Endothelial cell of umbilical vein (primary cell): Measurements from ENCODE around the gene SYTL1.

Source experiments
- CTCF ChIP-seq, 2 donors: IDR thresholded peaks; 1 replicate in 1 of 2; 2 replicates in 1 of 2; pipeline ENCODE4 v1.5.1; 2011; ENCODE audit warnings: low read length in 2 of 2, mild to moderate bottlenecking in 2 of 2, moderate library complexity in 2 of 2, control low read depth in 1 of 2, inconsistent platforms in 1 of 2, low read depth in 1 of 2; ENCODE audit not compliant: insufficient read depth in 1 of 2; ENCODE audit errors: extremely low read depth in 1 of 2
- EZH2 ChIP-seq: IDR thresholded peaks from 2 replicates; pipeline ENCODE4 v1.6.1; 2012; ENCODE audit warnings: borderline replicate concordance, low read depth, mild to moderate bottlenecking, moderate library complexity, low read length, inconsistent platforms; ENCODE audit not compliant: severe bottlenecking
- FOS ChIP-seq: IDR thresholded peaks from 2 replicates; pipeline ENCODE4 v1.6.1; 2011; ENCODE audit warnings: mild to moderate bottlenecking, low read length, moderate library complexity, borderline replicate concordance; ENCODE audit not compliant: insufficient read depth
- GATA2 ChIP-seq: IDR thresholded peaks from 2 replicates; pipeline ENCODE4 v1.7.0; 2011; ENCODE audit warnings: low read depth, mild to moderate bottlenecking, moderate library complexity, mixed read lengths, low read length; ENCODE audit not compliant: insufficient read length, insufficient read depth
- JUN ChIP-seq: IDR thresholded peaks from 2 replicates; pipeline ENCODE4 v1.6.1; 2011; ENCODE audit warnings: borderline replicate concordance, low read depth; ENCODE audit not compliant: insufficient read length, insufficient read depth
- MAX ChIP-seq: IDR thresholded peaks from 2 replicates; pipeline ENCODE4 v1.6.1; 2011; ENCODE audit not compliant: insufficient read depth, insufficient read length
- MYC ChIP-seq: IDR thresholded peaks from one replicate; pipeline ENCODE4 v1.6.1; 2011; ENCODE audit warnings: mild to moderate bottlenecking, low read depth, low read length
- POLR2A ChIP-seq: IDR thresholded peaks from 2 replicates; pipeline ENCODE4 v1.6.1; 2012; ENCODE audit warnings: low read depth, mild to moderate bottlenecking, control low read depth, low read length
- POLR2AphosphoS5 ChIP-seq: IDR thresholded peaks from 2 replicates; pipeline ENCODE4 v1.6.1; 2012; ENCODE audit warnings: low read depth, mild to moderate bottlenecking, control low read depth, low read length, moderate library complexity; ENCODE audit not compliant: insufficient read depth

- TF ChIP-seq CTCF (IDR thresholded peaks at IDR 0.05; ENCODE audit: extremely low read depth in 1 of 2, insufficient read depth in 1 of 2, low read depth in 1 of 2, low read length in 2 of 2) (no peak), POLR2A (no peak), POLR2AphosphoS5 (no peak), MYC (no peak), FOS (no peak), EZH2 (no peak), GATA2 (no peak), MAX (no peak), JUN (no peak)
These were observed 59.1 kb downstream of the SYTL1 start for GRCh38 chr1:27400963-27401341.
